ENCODE data around the gene LINGO4. TPM values are rescaled to one million over a fixed set of nuclear protein-coding genes. Genes with fewer than 3 reads are reported as not detected.

Gene LINGO4
- total and polyA plus RNA-seq, 10 of the 15 experiments (the other 5 are each of a cell fraction or from before 2014, with no cell fraction given) = not detected

GRCh38 chr1:151852733-151853132 is 47.5 kb upstream of the LINGO4 start:
- FAIRE-seq = no peak
- no TSS peak for BruUV-seq (replicated peaks)
- H4K20me1 ChIP-seq (ENCODE audit: control insufficient read depth, insufficient read depth) = no peaks in the 10 kb centered on the region
- in situ Hi-C loops (cut with MboI) (no loop called here), intact Hi-C loops (cut with micrococcal nuclease; ENCODE audit: unreplicated experiment) (loop anchor here (2.0 kb wide), 1 partner anchor 28 kb away; no protein-coding TSS in a partner anchor)
- no peaks in the 10 kb centered on the region for H3K4me1 ChIP-seq (ENCODE audit: control insufficient read depth, insufficient read depth, low read length)
- no peak overlapping the region for H3K9ac ChIP-seq (ENCODE audit: control insufficient read depth, insufficient read depth, low read length)
- no peaks in the 10 kb centered on the region for H3K9me3 ChIP-seq (replicated peaks; ENCODE audit: control insufficient read depth, insufficient read depth, low read length)
- peaks cover 0 to 3% of the 10 kb centered on the region in 2 experiments; a peak in 1 of 4 replicates for H3K27me3 ChIP-seq (replicated peaks in 1 of 2; ENCODE audit: control insufficient read depth in 2 of 2, insufficient read depth in 2 of 2, low read length in 1 of 2)
- H2AFZ ChIP-seq (ENCODE audit: control insufficient read depth, low read depth, low read length) = no peak overlapping the region
- no peak overlapping the region for H3K4me3 ChIP-seq
- no peak overlapping the region for H3K27ac ChIP-seq (ENCODE audit: control insufficient read depth, insufficient read depth)
- POLR2A ChIA-PET = interaction anchor here (0.7 kb wide), 1 partner anchor 56 kb away, joined by 3 read pairs; the partner anchor contains the start of gene THEM4
- no peak for DNase-seq (ENCODE audit: low read depth, low spot score)
- SMC1A ChIA-PET (ENCODE audit: uncharacterized antibody, unreplicated experiment) = interaction anchor here (1.4 kb wide), 1 partner anchor 13 kb away, joined by 3 read pairs; the partner anchor contains the start of gene C2CD4D
- H3K79me2 ChIP-seq (ENCODE audit: control insufficient read depth, insufficient read depth, low read length) = no peaks in the 10 kb centered on the region
- H3K36me3 ChIP-seq (ENCODE audit: control insufficient read depth in 2 of 2, insufficient read depth in 2 of 2, low read length in 1 of 2) = no peaks in the 10 kb centered on the region
- RAD21 ChIA-PET (ENCODE audit: unreplicated experiment) = no interaction called here
- TF ChIP-seq SIX5 (IDR thresholded peaks at IDR 0.05; ENCODE audit: low read depth, low read length, severe bottlenecking) = no peak
- TF ChIP-seq CREB1 (IDR thresholded peaks at IDR 0.05; ENCODE audit: low read depth) = no peak
- no peak for TF ChIP-seq TAF1 (IDR thresholded peaks at IDR 0.05; ENCODE audit: borderline replicate concordance, low read depth, low read length)
- TF ChIP-seq STAT3 (IDR thresholded peaks at IDR 0.05; ENCODE audit: low read depth, low read length) = no peak
- no peak for TF ChIP-seq NRF1 (conservative IDR thresholded peaks at IDR 0.05; ENCODE audit: low read depth, low read length)
- TF ChIP-seq ZNF207 (IDR thresholded peaks at IDR 0.05; ENCODE audit: borderline replicate concordance) = no peak
- TF ChIP-seq POLR2AphosphoS5 (IDR thresholded peaks at IDR 0.05; ENCODE audit: low read length) = no peak
- ATAC-seq = no peak
- no peak overlapping the region for H3K4me2 ChIP-seq (ENCODE audit: control insufficient read depth, insufficient read depth)
- WGBS (ENCODE audit: insufficient coverage, insufficient replicate concordance, low lambda C conversion rate, missing lambda C conversion rate) = 44% methylated on average over 4 of the region's 4 CpGs
- CTCF ChIA-PET = interaction anchor here (0.8 to 1.6 kb wide), 3 partner anchors 13 to 29 kb away, joined by 3 read pairs; no protein-coding TSS in a partner anchor

- no peaks in the 10 kb centered on the region for H3K9me3 ChIP-seq (replicated peaks; ENCODE audit: control insufficient read depth, insufficient read depth, low read length)
- ChIA-PET POLR2A (interaction anchor here (0.7 kb wide), 1 partner anchor 57 kb away, joined by 3 read pairs; the partner anchor contains the start of gene THEM4), CTCF (no interaction called here), SMC1A (ENCODE audit: uncharacterized antibody, unreplicated experiment) (no interaction called here), RAD21 (ENCODE audit: unreplicated experiment) (no interaction called here)
- no peaks in the 10 kb centered on the region for H3K36me3 ChIP-seq (ENCODE audit: control insufficient read depth in 2 of 2, insufficient read depth in 2 of 2, low read length in 1 of 2)
- FAIRE-seq (no peak), DNase-seq (ENCODE audit: low read depth, low spot score) (no peak), ATAC-seq (no peak)
- no peak overlapping the region for H3K9ac ChIP-seq (ENCODE audit: control insufficient read depth, insufficient read depth, low read length)
- no peak overlapping the region for H3K4me3 ChIP-seq
- no peak overlapping the region for H3K27ac ChIP-seq (ENCODE audit: control insufficient read depth, insufficient read depth)
- no TSS peak for BruUV-seq (replicated peaks)
- peaks cover 0 to 3% of the 10 kb centered on the region in 2 experiments; a peak in 1 of 4 replicates for H3K27me3 ChIP-seq (replicated peaks in 1 of 2; ENCODE audit: control insufficient read depth in 2 of 2, insufficient read depth in 2 of 2, low read length in 1 of 2)
- no peak overlapping the region for H3K4me2 ChIP-seq (ENCODE audit: control insufficient read depth, insufficient read depth)
- H3K79me2 ChIP-seq (ENCODE audit: control insufficient read depth, insufficient read depth, low read length) = no peaks in the 10 kb centered on the region
- WGBS (ENCODE audit: insufficient coverage, insufficient replicate concordance, low lambda C conversion rate, missing lambda C conversion rate) = 48% methylated on average over 7 of the region's 8 CpGs
- TF ChIP-seq SRF (IDR thresholded peaks at IDR 0.05; ENCODE audit: low read depth in 2 of 2, low read length in 2 of 2) (no peak), FOXM1 (IDR thresholded peaks at IDR 0.05; ENCODE audit: low read depth, low read length) (no peak), IKZF2 (IDR thresholded peaks at IDR 0.05) (no peak), CBFB (IDR thresholded peaks at IDR 0.05; ENCODE audit: low read depth) (no peak), ZNF24 (IDR thresholded peaks at IDR 0.05) (no peak), POLR2A (IDR thresholded peaks at IDR 0.05; ENCODE audit: low read depth, low read length) (no peak), TCF12 (IDR thresholded peaks at IDR 0.05; ENCODE audit: low read depth, low read length) (no peak)
- intact Hi-C loops (cut with micrococcal nuclease; ENCODE audit: unreplicated experiment) (loop anchor here (2.0 kb wide), 1 partner anchor 27 kb away; no protein-coding TSS in a partner anchor), in situ Hi-C loops (cut with MboI) (no loop called here)
- no peaks in the 10 kb centered on the region for H4K20me1 ChIP-seq (ENCODE audit: control insufficient read depth, insufficient read depth)
- no peaks in the 10 kb centered on the region for H3K4me1 ChIP-seq (ENCODE audit: control insufficient read depth, insufficient read depth, low read length)
- H2AFZ ChIP-seq (ENCODE audit: control insufficient read depth, low read depth, low read length) = no peak overlapping the region
These were observed 46.7 kb upstream of the LINGO4 start for GRCh38 chr1:151851886-151852285.

Data from GM12878 (cell line).